Panc1 (cell line): ENCODE measurements around the gene RPL7A.

ENCODE experiments used
- CTCF ChIP-seq: fragments of 450-650 bp; IDR thresholded peaks from 2 replicates; pipeline ENCODE4 v1.5.1; 2017; ENCODE audit warnings: mild to moderate bottlenecking
- POLR2AphosphoS5 ChIP-seq: IDR thresholded peaks from 2 replicates; pipeline ENCODE4 v1.6.1; 2012; ENCODE audit warnings: mild to moderate bottlenecking, low read depth, low read length, moderate library complexity
- REST ChIP-seq, 2 experiments: IDR thresholded peaks; 2 replicates each; pipeline ENCODE4 v1.6.1; 2011 to 2012; ENCODE audit warnings: low read depth in 2 of 2, control low read depth in 1 of 2, low read length in 1 of 2, mild to moderate bottlenecking in 1 of 2, moderate library complexity in 1 of 2; ENCODE audit not compliant: insufficient read depth in 1 of 2
- SIN3A ChIP-seq: IDR thresholded peaks from 2 replicates; pipeline ENCODE4 v1.6.1; 2012; ENCODE audit warnings: low read depth, mild to moderate bottlenecking, low read length, moderate library complexity, borderline replicate concordance; ENCODE audit not compliant: insufficient read depth
- TCF7L2 ChIP-seq: IDR thresholded peaks from 2 replicates; pipeline ENCODE4 v1.6.1; 2011; ENCODE audit warnings: mild to moderate bottlenecking, low read depth, low read length, inconsistent platforms

- 0 out of 2 replicates have a peak, but pooled peaks have one; percentile 11 for TF ChIP-seq CTCF
- TF ChIP-seq SIN3A: no peak
- no peak for TF ChIP-seq REST (IDR thresholded peaks at IDR 0.05; ENCODE audit: insufficient read depth in 1 of 2, low read depth in 2 of 2, low read length in 1 of 2)
- TF ChIP-seq TCF7L2: no peak
- TF ChIP-seq POLR2AphosphoS5: no peak
Measured at GRCh38 chr9:133347515-133347984, 468 bp upstream of the RPL7A start.
